ENCODE measurements around the gene ABTB1. TPM values are rescaled to one million over a fixed set of nuclear protein-coding genes. Genes with fewer than 3 reads are reported as not detected.
A peak's percentile ranks its signal among the peaks of the same experiment; 100 is the strongest.

ABTB1 gene
- total and polyA plus RNA-seq, 2 of the 13 experiments (the other 11 are each of a cell fraction or from before 2014, with no cell fraction given), result 0.42 to 14.5 TPM

DNA sequence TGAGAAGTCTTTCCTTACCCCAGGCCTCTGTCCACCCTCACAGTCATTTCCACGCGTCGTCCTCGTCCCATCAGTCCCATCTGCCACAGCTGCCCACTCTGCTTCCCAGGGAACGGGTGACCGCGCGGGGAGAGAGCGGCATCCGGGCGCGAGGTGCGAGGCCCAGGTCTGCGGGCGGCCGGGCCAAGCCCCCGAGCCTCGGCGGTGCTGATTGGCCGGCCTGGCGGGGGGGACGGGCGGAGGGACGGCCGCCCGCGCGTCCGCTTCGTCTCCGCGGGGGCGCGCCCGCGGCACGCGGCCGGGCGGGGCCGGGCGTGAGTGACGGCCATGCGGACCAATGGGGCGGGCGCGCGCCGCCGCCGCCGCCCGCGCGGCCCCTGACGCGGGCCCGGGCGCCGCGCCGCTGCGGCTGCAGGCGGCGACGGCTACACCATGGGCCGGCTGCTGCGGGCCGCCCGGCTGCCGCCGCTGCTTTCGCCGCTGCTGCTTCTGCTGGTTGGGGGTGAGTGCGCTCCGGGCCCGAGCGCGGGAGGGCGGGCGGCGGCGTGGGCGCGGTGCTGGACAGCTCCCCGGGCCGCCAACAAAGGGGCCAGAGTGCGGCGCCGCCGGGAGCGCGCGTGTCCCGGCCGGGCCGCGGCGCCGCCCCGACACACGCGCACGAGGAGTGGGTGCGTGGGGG, 43.8 kb upstream of the ABTB1 start, which contains the start of gene PODXL2 (continued):
- TF ChIP-seq SALL1 (CRISPR knock-in tag; IDR thresholded peaks at IDR 0.05) (peak; percentile 93), YY1 (IDR thresholded peaks at IDR 0.05; ENCODE audit: insufficient read depth, insufficient replicate concordance, low read depth, low read length) (no peak), PAX8 (CRISPR knock-in tag; IDR thresholded peaks at IDR 0.05; ENCODE audit: borderline replicate concordance) (0 out of 2 replicates have a peak, but pooled peaks have one; percentile 66), ARNT2 (CRISPR knock-in tag; IDR thresholded peaks at IDR 0.05; ENCODE audit: low read depth) (peak; percentile 90), MXD3 (CRISPR knock-in tag; IDR thresholded peaks at IDR 0.05) (peak; percentile 90; the same call in 1 of the 2 replicates), ZNF431 (CRISPR knock-in tag; IDR thresholded peaks at IDR 0.05; ENCODE audit: borderline replicate concordance, low read depth) (0 out of 2 replicates have a peak, but pooled peaks have one; percentile 17), ZNF343 (CRISPR knock-in tag; IDR thresholded peaks at IDR 0.05) (peak; percentile 80; the same call in 1 of the 2 replicates), ZNF451 (CRISPR knock-in tag; IDR thresholded peaks at IDR 0.05) (peak; percentile 56; the same call in 1 of the 2 replicates), HIVEP1 (CRISPR knock-in tag; IDR thresholded peaks at IDR 0.05) (peak; percentile 73; the same call in 1 of the 2 replicates), ZNF790 (CRISPR knock-in tag; IDR thresholded peaks at IDR 0.05; ENCODE audit: borderline replicate concordance) (peak; percentile 58; the same call in 1 of the 2 replicates), ZNF260 (CRISPR knock-in tag; IDR thresholded peaks at IDR 0.05; ENCODE audit: borderline replicate concordance, low read depth) (no peak), RBFOX2 (IDR thresholded peaks at IDR 0.05; ENCODE audit: low read depth, low read length) (0 out of 2 replicates have a peak, but pooled peaks have one; percentile 39), KDM5B (CRISPR knock-in tag; IDR thresholded peaks at IDR 0.05; ENCODE audit: borderline replicate concordance) (peak; percentile 88), HNRNPH1 (optimal IDR thresholded peaks at IDR 0.05; ENCODE audit: low read depth, low read length) (no peak), MED13 (CRISPR knock-in tag; IDR thresholded peaks at IDR 0.05) (no peak), ELF1 (CRISPR knock-in tag; IDR thresholded peaks at IDR 0.05) (0 out of 2 replicates have a peak, but pooled peaks have one; percentile 15), ARID3A (IDR thresholded peaks at IDR 0.05; ENCODE audit: low read depth, low read length) (no peak), ISL2 (CRISPR knock-in tag; IDR thresholded peaks at IDR 0.05) (0 out of 2 replicates have a peak, but pooled peaks have one; percentile 55), NFKB2 (CRISPR knock-in tag; IDR thresholded peaks at IDR 0.05; ENCODE audit: borderline replicate concordance) (peak; percentile 91; the same call in 1 of the 2 replicates), TOE1 (CRISPR knock-in tag; IDR thresholded peaks at IDR 0.05) (no peak)
- TF ChIP-seq, protein P1, sequence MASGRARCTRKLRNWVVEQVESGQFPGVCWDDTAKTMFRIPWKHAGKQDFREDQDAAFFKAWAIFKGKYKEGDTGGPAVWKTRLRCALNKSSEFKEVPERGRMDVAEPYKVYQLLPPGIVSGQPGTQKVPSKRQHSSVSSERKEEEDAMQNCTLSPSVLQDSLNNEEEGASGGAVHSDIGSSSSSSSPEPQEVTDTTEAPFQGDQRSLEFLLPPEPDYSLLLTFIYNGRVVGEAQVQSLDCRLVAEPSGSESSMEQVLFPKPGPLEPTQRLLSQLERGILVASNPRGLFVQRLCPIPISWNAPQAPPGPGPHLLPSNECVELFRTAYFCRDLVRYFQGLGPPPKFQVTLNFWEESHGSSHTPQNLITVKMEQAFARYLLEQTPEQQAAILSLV (CRISPR knock-in tag; IDR thresholded peaks at IDR 0.05; ENCODE audit: borderline replicate concordance), result peak; percentile 74; the same call in 1 of the 2 replicates
- TF ChIP-seq, protein P2, sequence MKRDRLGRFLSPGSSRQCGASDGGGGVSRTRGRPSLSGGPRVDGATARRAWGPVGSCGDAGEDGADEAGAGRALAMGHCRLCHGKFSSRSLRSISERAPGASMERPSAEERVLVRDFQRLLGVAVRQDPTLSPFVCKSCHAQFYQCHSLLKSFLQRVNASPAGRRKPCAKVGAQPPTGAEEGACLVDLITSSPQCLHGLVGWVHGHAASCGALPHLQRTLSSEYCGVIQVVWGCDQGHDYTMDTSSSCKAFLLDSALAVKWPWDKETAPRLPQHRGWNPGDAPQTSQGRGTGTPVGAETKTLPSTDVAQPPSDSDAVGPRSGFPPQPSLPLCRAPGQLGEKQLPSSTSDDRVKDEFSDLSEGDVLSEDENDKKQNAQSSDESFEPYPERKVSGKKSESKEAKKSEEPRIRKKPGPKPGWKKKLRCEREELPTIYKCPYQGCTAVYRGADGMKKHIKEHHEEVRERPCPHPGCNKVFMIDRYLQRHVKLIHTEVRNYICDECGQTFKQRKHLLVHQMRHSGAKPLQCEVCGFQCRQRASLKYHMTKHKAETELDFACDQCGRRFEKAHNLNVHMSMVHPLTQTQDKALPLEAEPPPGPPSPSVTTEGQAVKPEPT (CRISPR knock-in tag; IDR thresholded peaks at IDR 0.05; ENCODE audit: low read depth), result no peak; the same call in 1 of the 2 replicates
- TF ChIP-seq, protein P3, sequence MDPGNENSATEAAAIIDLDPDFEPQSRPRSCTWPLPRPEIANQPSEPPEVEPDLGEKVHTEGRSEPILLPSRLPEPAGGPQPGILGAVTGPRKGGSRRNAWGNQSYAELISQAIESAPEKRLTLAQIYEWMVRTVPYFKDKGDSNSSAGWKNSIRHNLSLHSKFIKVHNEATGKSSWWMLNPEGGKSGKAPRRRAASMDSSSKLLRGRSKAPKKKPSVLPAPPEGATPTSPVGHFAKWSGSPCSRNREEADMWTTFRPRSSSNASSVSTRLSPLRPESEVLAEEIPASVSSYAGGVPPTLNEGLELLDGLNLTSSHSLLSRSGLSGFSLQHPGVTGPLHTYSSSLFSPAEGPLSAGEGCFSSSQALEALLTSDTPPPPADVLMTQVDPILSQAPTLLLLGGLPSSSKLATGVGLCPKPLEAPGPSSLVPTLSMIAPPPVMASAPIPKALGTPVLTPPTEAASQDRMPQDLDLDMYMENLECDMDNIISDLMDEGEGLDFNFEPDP (CRISPR knock-in tag; conservative IDR thresholded peaks at IDR 0.05), result 0 out of 2 replicates have a peak, but pooled peaks have one; percentile 25

Data from HepG2 (cell line).